ENCODE measurements around the gene IL36RN.

DNA sequence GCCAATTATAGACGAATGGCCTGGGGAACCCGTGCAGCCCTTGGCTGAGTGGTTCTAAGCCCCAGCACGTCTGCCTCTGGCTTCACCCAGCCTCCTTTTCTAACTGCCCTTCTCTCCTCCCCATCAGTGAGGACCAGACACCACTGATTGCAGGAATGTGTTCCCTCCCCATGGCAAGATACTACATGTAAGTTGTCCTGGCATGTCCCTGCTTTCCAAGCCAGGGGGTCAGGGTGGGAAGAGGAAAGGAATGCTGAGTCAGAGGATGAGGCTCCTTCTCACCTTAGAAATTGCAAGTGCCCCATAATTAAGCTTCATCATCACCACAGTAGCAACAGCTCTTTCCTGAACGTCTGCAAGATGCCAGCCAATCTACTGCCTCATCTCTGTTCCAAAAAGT is 13.6 kb downstream of the IL36RN start:
- TF ChIP-seq, protein P1, sequence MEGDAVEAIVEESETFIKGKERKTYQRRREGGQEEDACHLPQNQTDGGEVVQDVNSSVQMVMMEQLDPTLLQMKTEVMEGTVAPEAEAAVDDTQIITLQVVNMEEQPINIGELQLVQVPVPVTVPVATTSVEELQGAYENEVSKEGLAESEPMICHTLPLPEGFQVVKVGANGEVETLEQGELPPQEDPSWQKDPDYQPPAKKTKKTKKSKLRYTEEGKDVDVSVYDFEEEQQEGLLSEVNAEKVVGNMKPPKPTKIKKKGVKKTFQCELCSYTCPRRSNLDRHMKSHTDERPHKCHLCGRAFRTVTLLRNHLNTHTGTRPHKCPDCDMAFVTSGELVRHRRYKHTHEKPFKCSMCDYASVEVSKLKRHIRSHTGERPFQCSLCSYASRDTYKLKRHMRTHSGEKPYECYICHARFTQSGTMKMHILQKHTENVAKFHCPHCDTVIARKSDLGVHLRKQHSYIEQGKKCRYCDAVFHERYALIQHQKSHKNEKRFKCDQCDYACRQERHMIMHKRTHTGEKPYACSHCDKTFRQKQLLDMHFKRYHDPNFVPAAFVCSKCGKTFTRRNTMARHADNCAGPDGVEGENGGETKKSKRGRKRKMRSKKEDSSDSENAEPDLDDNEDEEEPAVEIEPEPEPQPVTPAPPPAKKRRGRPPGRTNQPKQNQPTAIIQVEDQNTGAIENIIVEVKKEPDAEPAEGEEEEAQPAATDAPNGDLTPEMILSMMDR (IDR thresholded peaks at IDR 0.05 in 4 of 5, conservative IDR thresholded peaks at IDR 0.05 in 1 of 5): no peak
- TF ChIP-seq POLR2A (IDR thresholded peaks at IDR 0.05): no peak

Data from gastrocnemius medialis (tissue), 4 donors.